HepG2 (cell line): ENCODE data around the gene GSK3A. TPM values are rescaled to one million over a fixed set of nuclear protein-coding genes. Genes with fewer than 3 reads are reported as not detected.

ENCODE experiments used
- CBFB ChIP-seq: sonication (generic); formaldehyde crosslinking; IDR thresholded peaks from 2 replicates; pipeline ENCODE4 v1.4.0; 2020; ENCODE audit warnings: missing genetic modification reagents
- CSRNP2 ChIP-seq: sonication (generic); formaldehyde crosslinking; conservative IDR thresholded peaks from 2 replicates; pipeline ENCODE4 v1.8.0; 2022; ENCODE audit warnings: low read depth, missing genetic modification reagents
- EED ChIP-seq: sonication (generic); formaldehyde crosslinking; IDR thresholded peaks from 2 replicates; pipeline ENCODE4 v1.5.0; 2020; ENCODE audit warnings: mild to moderate bottlenecking, missing genetic modification reagents
- FOXO4 ChIP-seq: sonication (generic); formaldehyde crosslinking; conservative IDR thresholded peaks from 2 replicates; pipeline ENCODE4 v1.8.1; 2023; ENCODE audit warnings: missing genetic modification reagents
- GATAD1 ChIP-seq: IDR thresholded peaks from 2 replicates; pipeline ENCODE4 v1.6.1; 2016; ENCODE audit warnings: missing genetic modification reagents, missing compliant biosample characterization
- GMEB2 ChIP-seq: IDR thresholded peaks from 2 replicates; pipeline ENCODE4 v1.6.1; 2016; ENCODE audit warnings: missing biosample characterization, missing genetic modification reagents, low read depth
- HOXA7 ChIP-seq: sonication (generic); formaldehyde crosslinking; IDR thresholded peaks from 2 replicates; pipeline ENCODE4 v1.8.1; 2022; ENCODE audit warnings: mild to moderate bottlenecking, missing genetic modification reagents, moderate library complexity
- KMT2A ChIP-seq: sonication (generic); formaldehyde crosslinking; IDR thresholded peaks from 2 replicates; pipeline ENCODE4 v1.4.0; 2020; ENCODE audit warnings: missing genetic modification reagents
- MYNN ChIP-seq: sonication (generic); formaldehyde crosslinking; IDR thresholded peaks from 2 replicates; pipeline ENCODE4 v1.4.0; 2020; ENCODE audit warnings: mild to moderate bottlenecking, low read depth, missing genetic modification reagents
- NR2C2 ChIP-seq: sonication (generic); formaldehyde crosslinking; IDR thresholded peaks from 2 replicates; pipeline ENCODE4 v1.4.0; 2020; ENCODE audit warnings: missing genetic modification reagents, mild to moderate bottlenecking, moderate library complexity, borderline replicate concordance
- POGK ChIP-seq: sonication (generic); formaldehyde crosslinking; conservative IDR thresholded peaks from 2 replicates; pipeline ENCODE4 v1.8.0; 2022; ENCODE audit warnings: mild to moderate bottlenecking, moderate library complexity, missing genetic modification reagents
- RXRA ChIP-seq: sonication (generic); formaldehyde crosslinking; IDR thresholded peaks from 2 replicates; pipeline ENCODE4 v1.5.1; 2020; ENCODE audit warnings: missing genetic modification reagents
- SMARCC2 ChIP-seq: fragments of 450-650 bp; IDR thresholded peaks from 2 replicates; pipeline ENCODE4 v1.6.1; 2017; ENCODE audit warnings: antibody characterized with exemption, mild to moderate bottlenecking
- SPEN ChIP-seq: sonication (generic); formaldehyde crosslinking; IDR thresholded peaks from 2 replicates; pipeline ENCODE4 v1.5.1; 2020; ENCODE audit warnings: low read depth, mild to moderate bottlenecking, missing genetic modification reagents
- U2AF2 ChIP-seq: fragments of 200-400 bp; formaldehyde crosslinking; IDR thresholded peaks from 2 replicates; pipeline ENCODE4 v1.6.1; 2017; ENCODE audit warnings: low read depth, mild to moderate bottlenecking, low read length
- ZFP37 ChIP-seq: sonication (generic); formaldehyde crosslinking; IDR thresholded peaks from 2 replicates; pipeline ENCODE4 v1.4.0; 2020; ENCODE audit warnings: missing genetic modification reagents, borderline replicate concordance
- ZNF10 ChIP-seq: sonication (generic); formaldehyde crosslinking; IDR thresholded peaks from 2 replicates; pipeline ENCODE4 v1.4.0; 2020; ENCODE audit warnings: mild to moderate bottlenecking, low read depth, missing genetic modification reagents, borderline replicate concordance
- ZNF577 ChIP-seq: sonication (generic); formaldehyde crosslinking; IDR thresholded peaks from 2 replicates; pipeline ENCODE4 v1.4.0; 2020; ENCODE audit warnings: mild to moderate bottlenecking, low read depth, missing genetic modification reagents, borderline replicate concordance
- ZNF644 ChIP-seq: IDR thresholded peaks from 2 replicates; pipeline ENCODE4 v1.6.1; 2016; ENCODE audit warnings: low read depth
- ZNF713 ChIP-seq: sonication (generic); formaldehyde crosslinking; IDR thresholded peaks from 2 replicates; pipeline ENCODE4 v1.4.0; 2020; ENCODE audit warnings: mild to moderate bottlenecking, missing genetic modification reagents
- ZNF720 ChIP-seq: sonication (generic); formaldehyde crosslinking; IDR thresholded peaks from 2 replicates; pipeline ENCODE4 v1.4.0; 2020; ENCODE audit warnings: missing genetic modification reagents
- ZNF747 ChIP-seq: sonication (generic); formaldehyde crosslinking; IDR thresholded peaks from 2 replicates; pipeline ENCODE4 v1.8.1; 2023; ENCODE audit warnings: missing genetic modification reagents, mild to moderate bottlenecking, borderline replicate concordance
- polyA plus RNA-seq, 8 experiments: library from polyadenylated mRNA; depleted of rRNA in 3 of 8; stranded (reverse) in 7 of 8; unstranded in 1 of 8; fragments of >200 nt; fragmentation: Illumina TruSeq in 4 of 8; extraction: Trizol in 4 of 8; gene quantifications; 2 replicates each; pipeline versions ENCODE4 v1.2.1 to v1.2.3, GENCODE V29; 2011 to 2016; ENCODE audit warnings: low read depth in 4 of 8, missing spikeins in 1 of 8, mixed read lengths in 1 of 8; ENCODE audit not compliant: insufficient read depth in 1 of 8
- total RNA-seq, 5 experiments: library from RNA; depleted of rRNA; stranded (reverse); fragments of >200 nt; fragmentation: Illumina TruSeq; extraction: Trizol; gene quantifications; 2 replicates each; pipeline ENCODE4 v1.2.3, GENCODE V29; 2016; ENCODE audit warnings: low read depth in 1 of 5

GSK3A gene
- total and polyA plus RNA-seq, 2 of the 13 experiments (the other 11 are each of a cell fraction or from before 2014, with no cell fraction given): 16.9 to 52.5 TPM

GRCh38 chr19:42244347-42245220, 2.2 kb upstream of the GSK3A start (continued):
- TF ChIP-seq GMEB2 (CRISPR knock-in tag) (peak; percentile 73; the same call in 1 of the 2 replicates), ZNF10 (no peak), POGK (CRISPR knock-in tag) (no peak), RXRA (CRISPR knock-in tag) (no peak), NR2C2 (CRISPR knock-in tag) (peak; percentile 98), U2AF2 (no peak), ZNF577 (no peak), ZNF747 (CRISPR knock-in tag) (peak; percentile 67; the same call in 1 of the 2 replicates), ZNF720 (CRISPR knock-in tag) (no peak), ZNF644 (CRISPR knock-in tag) (no peak), SMARCC2 (no peak), ZFP37 (CRISPR knock-in tag) (no peak), KMT2A (no peak), FOXO4 (CRISPR knock-in tag) (no peak), MYNN (no peak), HOXA7 (no peak), EED (CRISPR knock-in tag) (no peak), CBFB (peak; percentile 75), SPEN (CRISPR knock-in tag) (peak; percentile 36; the same call in 1 of the 2 replicates), ZNF713 (0 out of 2 replicates have a peak, but pooled peaks have one; percentile 40), GATAD1 (CRISPR knock-in tag) (no peak; the same call in 1 of the 2 replicates), CSRNP2 (no peak)
